NCI-H187 (cell line): Measurements from ENCODE around the gene SND1.
"Not testable (repeated sequence)": the region's sequence is repeated elsewhere in the genome, so short reads cannot be mapped to it uniquely, and the experiment has no call there.

Experiments used
- DNase-seq, 2 experiments: peaks; one replicate each; lab custom pipeline; 2025; lab: John Stamatoyannopoulos, UW

Gene SND1

GRCh38 chr7:127891144-127891543 is 239.2 kb downstream of the SND1 start:
- DNase-seq = no peak

DNA sequence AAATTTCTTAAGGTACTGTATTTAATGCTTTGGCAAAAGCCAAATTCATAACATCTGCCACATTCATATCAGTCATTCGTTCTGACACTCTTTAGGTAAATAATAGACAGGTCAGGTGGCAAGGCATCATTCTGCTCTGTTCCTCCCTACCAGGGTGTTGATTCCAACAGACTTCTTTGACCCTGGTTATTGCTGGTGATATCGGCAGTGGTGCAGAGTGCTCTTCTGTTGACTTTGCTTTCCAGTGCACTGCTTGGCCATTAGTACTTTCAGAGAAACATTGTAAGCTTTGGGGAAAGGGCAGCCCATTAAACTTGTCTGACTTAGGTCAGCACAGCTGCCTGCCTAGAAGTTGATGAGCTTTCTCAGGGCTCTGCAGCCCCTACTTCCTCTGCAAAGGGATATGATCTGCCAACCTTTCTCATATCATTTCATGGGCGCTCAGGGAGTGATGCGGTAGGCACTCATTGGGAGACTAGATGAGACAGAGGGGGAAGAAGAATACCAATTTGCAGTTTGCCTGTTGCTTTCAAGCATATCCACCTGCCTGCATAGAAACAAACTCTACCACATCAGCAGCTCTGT is 240.0 kb downstream of the SND1 start:
- no peak for DNase-seq

- no peak for DNase-seq
Observed at GRCh38 chr7:127892488-127893314, 240.7 kb downstream of the SND1 start.

- DNase-seq = no peak
Observed at GRCh38 chr7:127893547-127893946, 241.6 kb downstream of the SND1 start.

- no peak for DNase-seq
Observed at GRCh38 chr7:127894588-127894987, 242.6 kb downstream of the SND1 start.

DNA sequence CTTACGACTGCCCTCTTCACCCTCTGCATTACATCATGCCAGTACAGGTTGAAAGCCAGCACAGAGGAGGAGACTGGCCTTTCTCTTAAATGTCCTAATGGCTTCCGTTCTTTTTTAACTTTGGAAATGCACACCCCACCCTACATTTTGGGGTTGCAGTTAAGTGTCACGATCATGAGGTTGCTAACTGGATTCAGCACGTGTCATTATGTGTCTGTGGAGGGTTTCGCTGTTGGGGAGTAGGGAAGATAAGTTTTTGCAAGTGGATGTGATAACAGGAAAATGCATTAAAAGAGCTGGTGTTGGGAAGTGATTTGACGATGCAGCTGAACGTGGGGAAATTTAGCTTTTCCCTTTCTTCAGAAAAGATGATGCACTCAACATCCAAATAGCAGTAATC is 243.4 kb downstream of the SND1 start:
- no peak for DNase-seq

DNA sequence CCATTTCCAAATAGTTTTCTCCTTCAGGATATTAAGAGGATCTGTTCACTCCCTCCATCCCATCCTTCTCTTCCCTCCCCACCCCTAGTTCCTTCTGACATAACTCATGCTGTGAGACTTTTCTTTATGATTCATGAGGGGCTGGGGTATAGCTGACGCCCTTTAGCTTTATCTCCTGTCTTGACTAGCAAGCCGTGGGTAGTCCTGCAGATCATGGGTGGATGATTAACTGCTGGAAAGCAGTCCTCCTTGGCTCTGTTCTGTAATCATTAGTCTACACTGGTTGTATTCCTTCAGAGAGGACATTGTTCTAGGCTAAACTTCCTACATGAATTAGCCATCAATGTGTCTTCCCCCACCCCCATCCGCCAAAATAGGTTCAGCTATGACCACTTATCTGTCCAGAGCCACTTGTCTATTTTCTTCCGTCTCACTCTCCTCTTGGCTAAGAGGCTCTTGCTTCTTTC is 243.9 kb downstream of the SND1 start:
- DNase-seq = no peak

DNA sequence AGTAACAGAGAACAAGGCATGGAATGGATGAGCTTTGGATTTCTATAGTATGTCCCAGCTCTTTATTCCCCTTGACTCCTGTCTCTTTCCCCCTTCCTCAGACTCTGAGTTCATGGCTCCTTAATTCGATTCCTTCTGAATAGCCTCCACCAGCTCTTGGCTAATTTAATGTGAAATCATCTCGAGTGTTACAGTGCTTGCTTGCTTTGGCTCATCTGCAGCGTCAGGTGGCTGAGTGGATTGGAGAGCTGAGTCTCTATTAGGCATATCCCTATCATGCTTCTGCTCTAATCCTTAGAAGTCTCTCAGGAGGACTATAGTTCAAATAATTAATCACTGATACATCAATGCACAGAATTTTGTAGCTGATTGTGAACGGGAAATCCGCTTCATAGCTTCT is 244.7 kb downstream of the SND1 start:
- DNase-seq = no peak

- DNase-seq = no peak
Observed at GRCh38 chr7:127897704-127898454, 245.9 kb downstream of the SND1 start.

DNA sequence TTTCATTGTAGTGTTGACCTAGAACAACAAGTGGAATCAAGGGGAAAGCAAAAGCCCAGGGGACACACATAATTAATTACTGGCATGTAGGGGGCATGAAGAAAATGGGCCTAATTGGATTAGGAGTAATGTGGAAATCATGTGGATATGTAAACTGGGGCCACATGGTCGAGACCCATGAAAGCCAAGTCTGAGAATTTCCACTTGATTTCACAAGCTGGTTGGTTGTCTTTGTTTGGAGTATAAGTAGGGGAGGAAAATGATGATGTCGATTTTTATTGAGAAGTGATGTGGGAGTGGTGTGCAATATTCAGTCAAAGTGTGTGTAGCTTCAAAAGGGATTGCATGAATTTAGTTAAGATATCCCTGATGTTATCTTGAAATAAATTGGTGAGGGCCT is 247.4 kb downstream of the SND1 start:
- DNase-seq = no peak

DNA sequence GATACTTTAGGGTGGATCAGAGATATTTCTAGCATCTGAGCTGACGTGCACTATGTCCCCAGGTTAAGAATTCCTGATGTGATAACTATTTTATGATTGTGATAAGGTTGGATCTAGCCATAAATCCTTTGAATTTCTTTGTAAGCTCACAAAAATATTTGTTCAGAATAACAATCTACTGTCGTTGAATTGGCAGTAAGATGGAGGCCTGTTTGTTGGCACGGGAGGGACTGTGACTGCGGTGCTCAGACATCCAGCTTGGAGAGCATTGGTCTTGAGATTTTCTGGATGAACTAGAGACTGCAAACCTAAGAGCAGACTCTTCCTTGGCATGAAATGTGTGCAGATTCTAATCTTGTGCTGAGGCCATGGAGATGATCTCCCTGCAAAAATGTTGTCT is 248.1 kb downstream of the SND1 start:
- no peak for DNase-seq

DNA sequence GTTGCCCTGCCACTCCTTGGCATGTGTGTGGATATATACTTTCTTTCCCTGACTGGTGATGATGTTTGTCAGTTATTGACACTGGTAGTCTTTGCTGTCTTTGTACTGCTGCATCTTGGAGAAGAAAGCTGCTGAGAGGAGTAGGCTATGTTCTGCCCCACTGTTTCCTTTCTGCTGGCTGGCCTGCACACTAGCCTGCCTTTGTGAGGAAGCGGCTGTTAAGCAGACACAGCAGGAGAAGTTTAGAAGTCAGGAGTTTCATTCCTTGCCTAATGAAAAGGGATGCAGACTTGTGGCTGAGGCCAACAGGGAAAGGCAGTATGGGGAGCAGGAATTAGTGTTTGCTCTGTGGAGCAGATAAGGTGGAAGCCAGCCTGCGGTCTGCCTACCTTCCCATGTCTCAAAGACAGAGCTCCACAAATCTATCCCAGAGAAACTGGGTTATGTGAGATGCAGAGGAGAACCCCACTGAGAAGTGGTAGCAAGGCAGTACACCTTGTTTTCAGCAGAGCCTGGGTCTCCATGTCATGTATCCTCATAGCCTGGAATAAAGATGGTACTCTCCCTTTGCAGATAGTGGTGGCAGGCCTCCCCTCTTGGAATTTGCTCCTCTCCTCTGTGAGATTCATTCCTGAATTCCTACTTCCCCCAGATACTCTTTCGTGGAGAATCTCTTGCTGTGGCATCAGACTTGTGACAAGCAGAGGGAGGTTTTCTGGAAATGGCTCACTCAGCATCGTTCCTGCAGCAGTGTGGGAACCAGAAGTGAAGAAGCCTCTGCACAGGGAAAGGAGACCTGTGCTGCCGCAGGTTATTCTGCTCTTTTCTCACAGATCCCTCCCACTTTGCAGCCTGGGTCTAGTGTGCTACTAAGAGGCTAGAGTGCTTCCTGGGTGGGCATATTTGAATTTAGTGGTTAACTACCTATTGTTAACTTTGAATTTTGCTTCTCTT is 249.0 kb downstream of the SND1 start:
- DNase-seq = no peak

- DNase-seq = no peak
Observed at GRCh38 chr7:127901895-127902703, 250.1 kb downstream of the SND1 start.

DNA sequence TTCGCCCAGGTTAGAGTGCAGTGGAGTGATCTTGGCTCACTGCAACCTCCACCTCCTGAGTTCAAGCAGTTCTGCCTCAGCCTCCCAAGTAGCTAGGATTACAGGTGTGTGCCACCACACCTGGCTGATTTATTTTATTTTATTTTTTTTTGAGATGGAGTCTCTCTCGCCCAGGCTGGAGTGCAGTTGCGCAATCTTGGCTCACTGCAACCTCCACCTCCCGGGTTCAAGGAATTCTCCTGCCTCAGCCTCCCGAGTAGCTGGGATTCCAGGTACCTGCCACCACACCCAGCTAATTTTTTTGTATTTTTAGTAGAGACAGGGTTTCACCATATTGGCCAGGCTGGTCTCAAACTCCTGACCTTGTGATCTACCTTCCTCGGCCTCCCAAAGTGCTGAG is 250.8 kb downstream of the SND1 start:
- not testable (repeated sequence) for DNase-seq

GRCh38 chr7:127903892-127904669 is 252.1 kb downstream of the SND1 start:
- DNase-seq = no peak

DNA sequence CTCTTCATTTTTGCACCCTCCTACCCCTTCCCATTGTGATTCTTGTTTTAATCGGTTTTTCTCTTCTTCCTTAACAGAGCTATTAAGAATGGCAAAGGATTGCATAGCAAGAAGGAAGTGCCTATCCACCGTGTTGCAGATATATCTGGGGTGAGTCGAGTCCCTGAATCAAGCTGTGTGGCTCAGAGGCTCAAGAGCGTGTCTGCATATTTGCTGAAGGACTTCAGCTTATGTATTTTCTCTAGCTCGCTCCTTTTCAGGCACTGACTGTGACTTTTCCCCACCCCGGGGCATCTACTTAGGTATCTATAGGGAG is 252.6 kb downstream of the SND1 start:
- DNase-seq = no peak

DNA sequence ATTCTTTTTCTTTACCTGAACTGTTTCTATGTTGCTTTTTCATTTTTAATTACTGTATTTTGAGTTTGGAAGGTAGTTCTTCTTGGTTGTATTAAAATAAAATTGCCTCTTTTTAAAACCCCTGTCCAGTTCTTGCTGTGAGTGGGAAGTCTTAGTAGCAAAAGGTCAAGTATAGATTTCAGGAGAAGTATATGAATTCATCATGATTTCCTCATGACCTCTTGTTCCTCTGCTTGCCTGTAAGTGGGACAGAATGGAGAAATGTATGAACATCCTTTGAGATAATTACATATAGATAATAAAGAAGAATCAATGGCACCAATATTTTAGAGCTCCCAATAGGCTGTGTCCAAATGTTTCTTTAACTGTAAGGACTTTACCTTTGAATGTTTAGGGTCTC is 253.0 kb downstream of the SND1 start:
- no peak for DNase-seq

DNA sequence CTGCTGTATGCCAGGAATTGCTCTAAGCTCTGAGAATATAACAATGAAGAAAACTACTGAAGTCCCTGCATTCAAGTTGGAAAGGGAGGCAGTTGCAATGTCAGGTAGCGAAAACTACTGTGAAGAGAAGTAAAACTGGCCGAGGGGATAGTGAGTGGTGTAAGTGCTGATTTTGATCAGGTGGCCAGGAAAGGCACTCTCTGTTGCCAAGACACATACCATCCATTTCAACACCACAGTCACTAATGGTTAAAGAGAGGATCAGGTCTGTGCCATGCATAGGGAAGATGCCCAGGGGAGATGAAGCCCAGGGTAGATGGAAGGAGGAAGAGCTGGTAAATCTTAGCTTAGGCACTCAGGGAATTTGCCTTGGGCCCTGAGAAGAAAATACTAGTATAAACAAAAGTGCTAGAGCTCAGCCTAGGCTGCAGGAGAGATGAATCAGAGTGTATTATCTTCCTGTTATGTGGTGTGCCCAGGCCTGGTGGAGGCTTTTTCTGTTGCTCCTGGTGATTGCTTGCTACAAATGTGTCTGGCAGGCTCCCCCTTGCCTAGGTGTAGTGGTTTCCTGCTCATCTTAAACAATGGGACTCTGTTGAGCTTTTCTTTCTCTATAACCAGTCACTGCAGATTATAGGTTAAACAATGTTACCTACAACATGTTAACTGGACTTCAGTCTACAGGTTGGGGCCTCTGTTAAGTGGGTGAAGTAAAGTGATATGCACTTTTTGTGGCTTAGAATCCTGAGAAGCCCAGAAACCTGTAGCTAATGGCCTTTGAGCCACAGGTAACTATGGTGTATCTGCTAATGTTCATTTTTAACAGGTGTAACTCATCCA is 253.7 kb downstream of the SND1 start:
- no peak for DNase-seq
